Sigmoid colon (tissue), 4 donors: ENCODE results near the gene TMEM253.

ENCODE experiments used
- CTCF ChIP-seq, 4 experiments: fragments of 450-650 bp in 3 of 4; fragments of 200-600 bp in 1 of 4; IDR thresholded peaks; one replicate each; pipeline ENCODE4 v1.5.1; 2016 to 2019; ENCODE audit warnings: antibody characterized with exemption in 4 of 4, mild to moderate bottlenecking in 3 of 4, moderate library complexity in 2 of 4
- EP300 ChIP-seq, 4 donors: sonication (generic); formaldehyde crosslinking; IDR thresholded peaks; one replicate each; pipeline ENCODE4 v1.6.1; 2017; ENCODE audit warnings: antibody characterized with exemption in 4 of 4
- POLR2A ChIP-seq, 2 donors: fragments of 450-650 bp; IDR thresholded peaks; one replicate each; pipeline ENCODE4 v1.6.1; 2016; ENCODE audit warnings: antibody characterized with exemption in 2 of 2, mild to moderate bottlenecking in 2 of 2, moderate library complexity in 2 of 2
- POLR2AphosphoS5 ChIP-seq, 4 donors: sonication (generic); formaldehyde crosslinking; IDR thresholded peaks; one replicate each; pipeline ENCODE4 v1.6.1; 2017; ENCODE audit warnings: antibody characterized with exemption in 4 of 4

GRCh38 chr14:21101802-21102413 is 1.0 kb downstream of the TMEM253 start:
- TF ChIP-seq CTCF (IDR thresholded peaks at IDR 0.05) (no peak), POLR2A (IDR thresholded peaks at IDR 0.05) (no peak), EP300 (IDR thresholded peaks at IDR 0.05) (no peak), POLR2AphosphoS5 (IDR thresholded peaks at IDR 0.05) (no peak)
